GM12892 (cell line): ENCODE measurements around the gene CDKN1B.

Experiments
- POLR2A ChIP-seq: IDR thresholded peaks from 2 replicates; pipeline ENCODE4 v1.6.1; 2011; ENCODE audit warnings: low read depth, low read length, control low read depth
- POLR2AphosphoS5 ChIP-seq: IDR thresholded peaks from 2 replicates; pipeline ENCODE4 v1.6.1; 2011; ENCODE audit warnings: low read depth, low read length, control low read depth
- TAF1 ChIP-seq: IDR thresholded peaks from 2 replicates; pipeline ENCODE4 v1.6.1; 2011; ENCODE audit warnings: low read depth, mild to moderate bottlenecking, control low read depth, low read length, borderline replicate concordance

GRCh38 chr12:12701457-12701856 lies 15.7 kb upstream of the CDKN1B start:
- no peak for TF ChIP-seq POLR2A
- no peak for TF ChIP-seq TAF1
- no peak for TF ChIP-seq POLR2AphosphoS5
